A673 (cell line): ENCODE data around the gene DIDO1. TPM values are rescaled to one million over a fixed set of nuclear protein-coding genes. Genes with fewer than 3 reads are reported as not detected.

Experiments
- BruUV-seq: library from RNA; stranded (reverse); fragments of 400-500 nt; replicated peaks from 2 replicates; lab custom pipeline; 2021; lab: Mats Ljungman, UMichigan
- CTCF ChIA-PET: fragments of 300-600 bp; sonication (Branson Sonifier 250); formaldehyde crosslinking; loops from one replicate; lab custom pipeline; 2022; ENCODE audit warnings: antibody characterized with exemption; lab: Charles Lee
- POLR2A ChIA-PET: fragments of 300-600 bp; sonication (Branson Sonifier 250); formaldehyde crosslinking; loops from one replicate; lab custom pipeline; 2022; ENCODE audit warnings: antibody characterized with exemption; ENCODE audit not compliant: low non-redundant PET; lab: Charles Lee
- DNase-seq: peaks from one replicate; pipeline ENCODE4 v3.0.0-alpha.2; 2015; ENCODE audit warnings: low spot score
- H3K27ac ChIP-seq: fragments of 200-600 bp; sonication (generic); 2 replicates; pipeline ENCODE4 v1.5.1; 2016; ENCODE audit warnings: mixed run types, low read depth, mild to moderate bottlenecking, mixed read lengths, antibody characterized with exemption, low read length; ENCODE audit not compliant: poor library complexity, severe bottlenecking
- H3K27me3 ChIP-seq: fragments of 200-600 bp; sonication (generic); replicated peaks from 2 replicates; pipeline ENCODE4 v1.6.1; 2017; ENCODE audit warnings: mixed run types, low read depth, mild to moderate bottlenecking, mixed read lengths, antibody characterized with exemption, low read length; ENCODE audit not compliant: insufficient read depth, poor library complexity
- H3K36me3 ChIP-seq: fragments of 200-600 bp; sonication (generic); 2 replicates; pipeline ENCODE4 v1.6.1; 2016; ENCODE audit warnings: mixed run types, mild to moderate bottlenecking, mixed read lengths, antibody characterized with exemption, low read length; ENCODE audit not compliant: insufficient read depth, poor library complexity, severe bottlenecking
- H3K4me1 ChIP-seq: fragments of 200-600 bp; sonication (generic); 2 replicates; pipeline ENCODE4 v1.6.1; 2017; ENCODE audit warnings: mixed run types, mild to moderate bottlenecking, mixed read lengths, antibody characterized with exemption, low read length; ENCODE audit not compliant: insufficient read depth, poor library complexity, severe bottlenecking
- H3K4me3 ChIP-seq: fragments of 200-600 bp; sonication (generic); 2 replicates; pipeline ENCODE4 v1.5.1; 2016; ENCODE audit warnings: low read depth, mixed run types, mild to moderate bottlenecking, mixed read lengths, low read length; ENCODE audit not compliant: poor library complexity, severe bottlenecking
- H3K9me3 ChIP-seq: fragments of 200-600 bp; sonication (generic); 2 replicates; pipeline ENCODE4 v1.6.1; 2016; ENCODE audit warnings: mixed run types, low read depth, mild to moderate bottlenecking, mixed read lengths, antibody characterized with exemption, low read length; ENCODE audit not compliant: poor library complexity, severe bottlenecking
- CTCF ChIP-seq: fragments of 300-800, 200-600 bp; sonication (generic); conservative IDR thresholded peaks from 2 replicates; pipeline ENCODE4 v1.5.1; 2017; ENCODE audit warnings: low read depth, mild to moderate bottlenecking, antibody characterized with exemption, low read length, moderate library complexity, mixed read lengths
- EZH2 ChIP-seq: fragments of 200-600 bp; sonication (generic); IDR thresholded peaks from 2 replicates; pipeline ENCODE4 v1.6.1; 2017; ENCODE audit warnings: borderline replicate concordance, low read depth, mild to moderate bottlenecking, mixed read lengths, antibody characterized with exemption, low read length; ENCODE audit not compliant: poor library complexity, severe bottlenecking
- intact Hi-C: fragments of 100-400 bp; cut with micrococcal nuclease; formaldehyde crosslinking; loops from one replicate; pipeline ENCODE4 v1.10.0; 2022; ENCODE audit not compliant: unreplicated experiment
- total RNA-seq: library from RNA; stranded (reverse); gene quantifications from 2 replicates; pipeline ENCODE4 v1.2.3, GENCODE V29; 2021

DIDO1 gene
- total RNA-seq, 1 experiment from 2014 or later, result 64.4 TPM

GRCh38 chr20:62873280-62873679 is 53.0 kb downstream of the DIDO1 start:
- no peaks in the 10 kb centered on the region for H3K27me3 ChIP-seq
- POLR2A ChIA-PET, result no interaction called here
- no peak overlapping the region for H3K4me3 ChIP-seq
- intact Hi-C loops, result loop anchor here (10.0 kb wide), 1 partner anchor 132 kb away; the partner anchor contains the start of gene BHLHE23
- DNase-seq, result no peak
- no peaks in the 10 kb centered on the region for H3K9me3 ChIP-seq
- no TSS peak for BruUV-seq
- H3K4me1 ChIP-seq, result peaks cover 5% of the 10 kb centered on the region
- no peaks in the 10 kb centered on the region for H3K36me3 ChIP-seq
- TF ChIP-seq EZH2 (no peak), CTCF (no peak)
- no peak overlapping the region for H3K27ac ChIP-seq
- CTCF ChIA-PET, result interaction anchor here (0.6 kb wide), 1 partner anchor 239 kb away, joined by 3 read pairs; no protein-coding TSS in a partner anchor

- H3K4me3 ChIP-seq, result no peak overlapping the region
- POLR2A ChIA-PET, result no interaction called here
- CTCF ChIA-PET, result no interaction called here
- H3K4me1 ChIP-seq, result peaks cover 5% of the 10 kb centered on the region
- no peak for TF ChIP-seq CTCF
- no peak for TF ChIP-seq EZH2
- H3K27ac ChIP-seq, result no peak overlapping the region
- H3K36me3 ChIP-seq, result no peaks in the 10 kb centered on the region
- H3K27me3 ChIP-seq, result no peaks in the 10 kb centered on the region
- DNase-seq, result no peak
- no peaks in the 10 kb centered on the region for H3K9me3 ChIP-seq
- intact Hi-C loops, result loop anchor here (10.0 kb wide), 1 partner anchor 132 kb away; the partner anchor contains the start of gene BHLHE23
- no TSS peak for BruUV-seq
Observed at GRCh38 chr20:62872862-62873261, 53.4 kb downstream of the DIDO1 start.

GRCh38 chr20:62872184-62872847 is 54.0 kb downstream of the DIDO1 start:
- Histone ChIP-seq H3K36me3 (no peaks in the 10 kb centered on the region), H3K27me3 (no peaks in the 10 kb centered on the region), H3K4me3 (no peak overlapping the region), H3K9me3 (no peaks in the 10 kb centered on the region), H3K4me1 (peaks cover 5% of the 10 kb centered on the region), H3K27ac (no peak overlapping the region)
- CTCF ChIA-PET, result no interaction called here
- POLR2A ChIA-PET, result no interaction called here
- intact Hi-C loops, result loop anchor here (10.0 kb wide), 1 partner anchor 132 kb away; the partner anchor contains the start of gene BHLHE23
- TF ChIP-seq CTCF (no peak), EZH2 (no peak)
- DNase-seq, result no peak
- BruUV-seq, result no TSS peak
